Heart left ventricle (tissue), 16 donors: ENCODE data around the gene ACYP1. TPM values are rescaled to one million over a fixed set of nuclear protein-coding genes. Genes with fewer than 3 reads are reported as not detected.
A peak's percentile ranks its signal among the peaks of the same experiment; 100 is the strongest.

Experiments
- ATAC-seq, 4 donors: fragments of 200-7000 bp; cut with Tn5 transposase; one replicate each; pipeline ENCODE4 v1.9.1; 2020 to 2022; ENCODE audit warnings: moderate library complexity in 4 of 4, mild to moderate bottlenecking in 3 of 4, moderate number of reproducible peaks in 1 of 4
- DNase-seq, 5 donors: peaks; one replicate each; pipeline ENCODE4 v3.0.0-alpha.2; 2020
- H3K27ac ChIP-seq, 12 donors: fragments of 200-600 bp; sonication (generic) in 4 of 12; one replicate each; pipeline versions ENCODE4 v1.5.0 to v1.8.0; 2016 to 2022; ENCODE audit warnings: mild to moderate bottlenecking in 2 of 12
- H3K27me3 ChIP-seq, 9 donors: fragments of 200-600 bp; sonication (generic) in 2 of 9; one replicate each; pipeline versions ENCODE4 v1.5.1 to v1.8.0; 2016 to 2022; ENCODE audit warnings: mild to moderate bottlenecking in 3 of 9
- H3K36me3 ChIP-seq, 9 donors: fragments of 200-600 bp; sonication (generic) in 2 of 9; one replicate each; pipeline versions ENCODE4 v1.5.0 to v1.8.0; 2018 to 2022; ENCODE audit warnings: mild to moderate bottlenecking in 2 of 9
- H3K4me1 ChIP-seq, 12 donors: fragments of 200-600 bp; sonication (generic) in 4 of 12; one replicate each; pipeline versions ENCODE4 v1.5.0 to v1.8.0; 2016 to 2022; ENCODE audit warnings: mild to moderate bottlenecking in 3 of 12
- H3K4me3 ChIP-seq, 12 donors: fragments of 200-600 bp; sonication (generic) in 4 of 12; one replicate each; pipeline versions ENCODE4 v1.5.0 to v1.8.0; 2017 to 2022; ENCODE audit warnings: mild to moderate bottlenecking in 9 of 12, moderate library complexity in 4 of 12
- H3K9me3 ChIP-seq, 12 donors: fragments of 200-600 bp; sonication (generic) in 4 of 12; one replicate each; pipeline versions ENCODE4 v1.5.0 to v1.8.0; 2016 to 2022; ENCODE audit warnings: mild to moderate bottlenecking in 1 of 12
- CTCF ChIP-seq, 12 donors: fragments of 200-600 bp; sonication (generic) in 4 of 12; IDR thresholded peaks; one replicate each; pipeline versions ENCODE4 v1.5.0 to v1.8.0; 2018 to 2022; ENCODE audit warnings: antibody characterized with exemption in 12 of 12, mild to moderate bottlenecking in 5 of 12
- POLR2A ChIP-seq, 2 donors: fragments of 450-650 bp; IDR thresholded peaks; one replicate each; pipeline ENCODE4 v1.6.1; 2017; ENCODE audit warnings: antibody characterized with exemption in 2 of 2, mild to moderate bottlenecking in 2 of 2, moderate library complexity in 2 of 2
- WGBS, 4 donors: extraction: QIAGEN DNeasy Blood & Tissue Kit in 2 of 4; methylation state at CpG; one replicate each; pipeline versions ENCODE4 v1.1.5 to v1.1.7; 2013 to 2018; 5-methylcytosine and 5-hydroxymethylcytosine counted together
- intact Hi-C, 10 donors: fragments of 100-400 bp; cut with DNase I; formaldehyde crosslinking; loops; one replicate each; pipeline versions ENCODE4 v1.11.1 to v1.14.2; 2022
- polyA plus RNA-seq, 2 donors: library from polyadenylated mRNA; stranded (reverse); fragments of 200-250 nt; gene quantifications; one replicate each; pipeline ENCODE4 v1.2.3, GENCODE V29; 2013
- total RNA-seq, 9 donors: library from RNA; depleted of rRNA in 2 of 9; stranded (reverse); fragments of >200 nt in 2 of 9; fragmentation: NEBNext Ultra II Directional in 3 of 9; extraction: Animal tissue kit (Norgen Biotek cat#: 25700) in 3 of 9; gene quantifications; one replicate each; pipeline versions ENCODE4 v1.1.0 to v1.2.4, GENCODE V29; 2016 to 2023
- donor health status: ischemic (EF 13 %, LVEDD 7.1; RV severe dilation, severe dysfunction).
- donor health status: healthy with polysubstance abuse.
- donor health status: DM: no; HTN: yes; CAD: no.
- donor health status: DM: no; HTN: no; CAD: no.
- donor health status: ischemic (EF 25% LVEDD 6.9; RV normal size, moderate dysfunction).
- donor health status: ischemic (EF 25% LVEDD 5.7; RV mildly dilated, moderate dysfunction).
- donor health status: healthy.
- donor health status: DM: yes; HTN: yes; CAD: no.
- donor health status: ischemic (EF 35%, LVEDD 5.7; RV mildly dilated, moderate dysfunction).
- donor health status: nonischemic (EF 11% LVEDD 7.7; RV severe dilation, severe dysfunction).
- donor health status: DM: yes; HTN: yes; CAD: no.
- donor health status: PGD.
- donor health status: ischemic (EF 29% LVEDD 5.4; RV normal size, mild dysfunction).
- donor health status: nonischemic (EF 23%, LVEDD 6.1; RV moderate dilation, normal function).

Gene ACYP1
- total and polyA plus RNA-seq, 11 donors = 6.7 to 20.0 (median 11.4) TPM

GRCh38 chr14:75003250-75004027 is 60.4 kb downstream of the ACYP1 start:
- WGBS, 4 donors = 10 to 12% (median 11%) methylated on average over 14 to 18 of the region's 18 CpGs
- ATAC-seq = peak in 1 of 4 donors; percentile 8
- intact Hi-C loops = loop anchor here in 5 of 10 donors (5.0 to 10.0 kb wide), 3 partner anchors 51 to 59 kb away; no protein-coding TSS in a partner anchor

More at GRCh38 chr14:75003250-75004027, 60.4 kb downstream of the ACYP1 start:
- Histone ChIP-seq H3K4me1 (peaks cover 6 to 27% (median 14%) of the 10 kb centered on the region in 12 donors), H3K9me3 (peaks cover 0 to 5% (median 0%) of the 10 kb centered on the region in 12 donors), H3K27me3 (no peaks in the 10 kb centered on the region), H3K36me3 (peaks cover 0 to 42% (median 37%) of the 10 kb centered on the region in 9 donors), H3K27ac (peak overlapping the region in 11 of 12 donors; percentile 83 to 94 (median 89)), H3K4me3 (peak overlapping the region; percentile 61 to 99 (median 86))
- TF ChIP-seq POLR2A (IDR thresholded peaks at IDR 0.05) (no peak), CTCF (IDR thresholded peaks at IDR 0.05) (no peak)
- no peak for DNase-seq

Other genes starting within 250 kb of the ACYP1 start
- gene PROX2, start 187.9 kb downstream of the ACYP1 start, total RNA-seq = not detected
- not detected for gene PROX2, start 187.9 kb downstream of the ACYP1 start, polyA plus RNA-seq
- gene DLST, start 182.1 kb downstream of the ACYP1 start, total RNA-seq = 100 to 1,000 TPM; 152 to 251 (median 209) TPM
- gene DLST, start 182.1 kb downstream of the ACYP1 start, polyA plus RNA-seq = 100 to 1,000 TPM in 1 of 2 donors, 10 to 100 TPM in 1; 75.7 to 159 TPM
- gene RPS6KL1, start 140.8 kb downstream of the ACYP1 start, total RNA-seq = 10 to 100 TPM in 8 of 9 donors, 1 to 10 TPM in 1; 8.3 to 26.8 (median 17.8) TPM
- gene RPS6KL1, start 140.8 kb downstream of the ACYP1 start, polyA plus RNA-seq = 10 to 100 TPM; 12.0 to 18.6 TPM
- 10 to 100 TPM in 2 of 9 donors, 1 to 10 TPM in 7; 4.1 to 30.4 (median 5.9) TPM for gene PGF, start 108.4 kb downstream of the ACYP1 start, total RNA-seq
- gene PGF, start 108.4 kb downstream of the ACYP1 start, polyA plus RNA-seq = 1 to 10 TPM; 5.0 to 9.7 TPM
- 10 to 100 TPM; 26.2 to 40.9 (median 30.3) TPM for gene EIF2B2, start 61.1 kb downstream of the ACYP1 start, total RNA-seq
- 10 to 100 TPM; 16.0 to 68.8 TPM for gene EIF2B2, start 61.1 kb downstream of the ACYP1 start, polyA plus RNA-seq
- gene MLH3, start 12.6 kb downstream of the ACYP1 start, total RNA-seq = 10 to 100 TPM; 11.6 to 23.9 (median 15.3) TPM
- gene MLH3, start 12.6 kb downstream of the ACYP1 start, polyA plus RNA-seq = 10 to 100 TPM; 10.3 to 12.0 TPM
- 1 to 10 TPM; 3.4 to 9.5 (median 8.4) TPM for gene ZC2HC1C, start 5.6 kb upstream of the ACYP1 start, total RNA-seq
- gene ZC2HC1C, start 5.6 kb upstream of the ACYP1 start, polyA plus RNA-seq = 10 to 100 TPM in 1 of 2 donors, 1 to 10 TPM in 1; 5.4 to 13.3 TPM
- 100 to 1,000 TPM in 4 of 9 donors, 10 to 100 TPM in 5; 69.0 to 114 (median 98.3) TPM for gene NEK9, start 63.0 kb upstream of the ACYP1 start, total RNA-seq
- 10 to 100 TPM; 40.1 to 41.3 TPM for gene NEK9, start 63.0 kb upstream of the ACYP1 start, polyA plus RNA-seq
- gene TMED10, start 112.6 kb upstream of the ACYP1 start, total RNA-seq = 100 to 1,000 TPM; 235 to 362 (median 275) TPM
- gene TMED10, start 112.6 kb upstream of the ACYP1 start, polyA plus RNA-seq = 100 to 1,000 TPM in 1 of 2 donors, 10 to 100 TPM in 1; 56.4 to 398 TPM
- 100 to 1,000 TPM in 1 of 9 donors, 10 to 100 TPM in 6, 1 to 10 TPM in 2; 6.5 to 549 (median 28.6) TPM for gene FOS, start 214.8 kb upstream of the ACYP1 start, total RNA-seq
- 10 to 100 TPM; 24.1 to 49.4 TPM for gene FOS, start 214.8 kb upstream of the ACYP1 start, polyA plus RNA-seq